Breast epithelium (tissue), 3 donors: ENCODE data around the gene ARHGAP45.

Experiments
- CTCF ChIP-seq, 3 donors: fragments of 450-650 bp; IDR thresholded peaks; one replicate each; pipeline ENCODE4 v1.5.1; 2016 to 2017; ENCODE audit warnings: antibody characterized with exemption in 3 of 3, mild to moderate bottlenecking in 3 of 3, moderate library complexity in 3 of 3
- POLR2A ChIP-seq: fragments of 450-650 bp; IDR thresholded peaks from one replicate; pipeline ENCODE4 v1.6.1; 2016; ENCODE audit warnings: antibody characterized with exemption, mild to moderate bottlenecking, moderate library complexity

GRCh38 chr19:1055028-1055425, 11.9 kb upstream of the ARHGAP45 start:
- TF ChIP-seq POLR2A: no peak
- no peak for TF ChIP-seq CTCF (IDR thresholded peaks at IDR 0.05)
